GM21515 (cell line): ENCODE data around the gene PARD6B.
"Not testable (repeated sequence)": the region's sequence is repeated elsewhere in the genome, so short reads cannot be mapped to it uniquely, and the experiment has no call there.

Experiments
- ATAC-seq: cut with Tn5 transposase; IDR thresholded peaks from one replicate; pipeline ENCODE4 v1.9.1; 2021; ENCODE audit not compliant: unreplicated experiment

PARD6B gene

GRCh38 chr20:50771419-50772080, 40.2 kb downstream of the PARD6B start:
- not testable (repeated sequence) for ATAC-seq

GRCh38 chr20:50772420-50773185, 41.2 kb downstream of the PARD6B start:
- ATAC-seq = no peak

GRCh38 chr20:50774515-50774914, 43.1 kb downstream of the PARD6B start:
- ATAC-seq = no peak

DNA sequence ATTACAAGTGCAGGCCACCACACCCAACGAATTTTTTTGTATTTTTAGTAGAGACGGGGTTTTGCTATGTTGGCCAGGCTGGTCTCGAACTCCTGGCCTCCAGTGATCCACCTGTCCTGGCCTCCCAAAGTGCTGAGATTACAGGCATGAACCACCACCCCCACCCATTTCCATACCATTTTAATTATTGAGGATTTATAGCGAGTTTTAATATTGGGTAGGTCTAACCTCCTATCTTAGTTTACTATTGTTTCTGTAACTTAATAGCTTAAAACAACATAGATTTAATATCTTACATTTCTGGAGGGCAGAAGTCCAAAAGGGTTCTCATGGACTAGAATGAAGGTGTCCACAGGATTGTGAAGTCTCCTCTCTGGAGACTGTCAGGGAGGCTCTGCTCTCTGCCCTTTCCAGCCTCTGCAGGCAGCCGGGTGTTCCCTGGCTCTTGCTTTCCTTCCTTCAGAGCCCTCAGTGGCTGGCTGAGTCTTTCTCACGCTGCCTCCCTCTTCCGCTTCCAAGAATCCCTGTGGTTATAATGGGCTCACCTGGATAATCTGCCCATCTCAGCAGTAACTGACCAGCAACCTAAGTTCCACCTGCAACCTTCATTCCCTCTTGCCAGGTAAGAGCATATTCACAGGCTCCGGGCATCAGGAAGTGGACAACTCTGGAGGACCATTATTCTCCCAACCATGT, 44.9 kb downstream of the PARD6B start:
- no peak for ATAC-seq

GRCh38 chr20:50777373-50777772, 46.0 kb downstream of the PARD6B start:
- ATAC-seq = no peak

GRCh38 chr20:50778994-50779393, 47.6 kb downstream of the PARD6B start:
- ATAC-seq = not testable (repeated sequence)

DNA sequence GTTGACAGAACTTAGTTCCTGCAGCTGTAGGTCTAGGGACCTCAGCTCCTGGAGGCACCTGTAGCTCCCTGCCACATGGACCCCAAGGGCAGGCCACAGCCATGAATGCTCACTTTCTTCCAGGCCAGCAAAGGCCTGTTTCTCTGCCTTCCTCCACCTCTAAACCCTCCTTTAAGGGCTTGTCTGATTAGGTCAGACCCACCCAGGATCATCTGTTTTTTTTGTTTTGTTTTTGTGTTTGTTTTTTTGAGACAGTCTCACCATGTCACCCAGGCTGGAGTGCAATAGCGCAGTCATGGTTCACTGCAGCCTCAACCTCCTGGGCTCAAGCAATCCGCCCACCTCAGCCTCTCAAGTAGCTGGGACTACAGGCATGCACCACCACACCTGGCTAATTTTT, 52.0 kb downstream of the PARD6B start:
- ATAC-seq = no peak

GRCh38 chr20:50783903-50784302, 52.5 kb downstream of the PARD6B start:
- ATAC-seq = no peak

GRCh38 chr20:50784464-50784863, 53.1 kb downstream of the PARD6B start:
- no peak for ATAC-seq

DNA sequence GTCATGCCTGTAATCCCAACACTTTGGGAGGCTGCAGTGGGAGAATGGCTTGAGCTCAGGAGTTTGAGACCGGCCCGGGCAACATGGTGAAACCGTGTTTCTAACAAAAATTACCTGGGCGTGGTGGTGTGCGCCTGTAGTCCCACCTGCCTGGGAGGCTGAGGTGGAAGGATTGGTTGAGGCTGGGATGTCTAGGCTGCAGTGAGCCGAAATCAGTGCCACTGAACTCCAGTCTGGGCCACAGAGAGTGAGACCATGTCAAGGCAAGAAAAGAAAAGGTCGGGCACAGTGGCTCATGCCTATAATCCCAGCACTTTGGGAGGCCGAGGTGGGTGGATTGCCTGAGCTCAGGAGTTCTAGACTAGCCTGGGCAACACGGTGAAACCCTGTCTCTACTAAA, 55.3 kb downstream of the PARD6B start:
- no peak for ATAC-seq

GRCh38 chr20:50787181-50787580, 55.8 kb downstream of the PARD6B start:
- no peak for ATAC-seq

- ATAC-seq = no peak
These were observed 56.9 kb downstream of the PARD6B start for GRCh38 chr20:50788045-50788991.

DNA sequence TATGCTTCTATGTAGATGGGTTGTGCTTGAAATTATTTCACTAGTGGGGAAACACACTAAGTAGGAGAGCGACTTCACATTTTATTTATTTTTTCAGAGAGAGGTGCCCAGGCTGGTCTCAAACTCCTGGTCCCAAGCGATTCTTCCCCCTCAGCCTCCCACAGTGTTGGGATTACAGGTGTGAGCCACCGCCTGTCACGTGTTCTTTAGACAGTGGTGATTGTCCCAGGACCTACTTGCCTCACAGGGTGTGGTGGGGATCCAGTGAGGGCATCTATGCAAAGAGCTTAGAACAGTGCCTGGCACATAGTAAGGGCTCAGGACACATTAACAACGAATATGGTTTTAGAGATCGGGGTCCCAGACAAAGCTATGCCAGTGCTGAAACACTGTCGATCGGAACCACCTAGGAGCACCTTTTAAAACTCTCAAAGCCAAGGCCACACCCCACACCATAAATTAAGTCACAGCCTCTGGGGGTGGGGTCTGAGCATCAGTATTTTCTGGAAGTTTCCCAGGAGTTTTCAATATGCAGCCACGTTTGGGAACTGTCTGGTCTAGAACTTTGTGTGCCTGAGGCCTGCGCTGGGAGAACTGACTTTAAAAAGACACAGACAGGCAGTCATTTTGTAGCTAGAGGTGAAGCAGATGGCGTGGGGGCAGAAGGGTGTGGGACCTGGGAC, 58.7 kb downstream of the PARD6B start:
- no peak for ATAC-seq

- ATAC-seq = peak; percentile 52
These were observed 59.4 kb downstream of the PARD6B start for GRCh38 chr20:50790651-50791277.

DNA sequence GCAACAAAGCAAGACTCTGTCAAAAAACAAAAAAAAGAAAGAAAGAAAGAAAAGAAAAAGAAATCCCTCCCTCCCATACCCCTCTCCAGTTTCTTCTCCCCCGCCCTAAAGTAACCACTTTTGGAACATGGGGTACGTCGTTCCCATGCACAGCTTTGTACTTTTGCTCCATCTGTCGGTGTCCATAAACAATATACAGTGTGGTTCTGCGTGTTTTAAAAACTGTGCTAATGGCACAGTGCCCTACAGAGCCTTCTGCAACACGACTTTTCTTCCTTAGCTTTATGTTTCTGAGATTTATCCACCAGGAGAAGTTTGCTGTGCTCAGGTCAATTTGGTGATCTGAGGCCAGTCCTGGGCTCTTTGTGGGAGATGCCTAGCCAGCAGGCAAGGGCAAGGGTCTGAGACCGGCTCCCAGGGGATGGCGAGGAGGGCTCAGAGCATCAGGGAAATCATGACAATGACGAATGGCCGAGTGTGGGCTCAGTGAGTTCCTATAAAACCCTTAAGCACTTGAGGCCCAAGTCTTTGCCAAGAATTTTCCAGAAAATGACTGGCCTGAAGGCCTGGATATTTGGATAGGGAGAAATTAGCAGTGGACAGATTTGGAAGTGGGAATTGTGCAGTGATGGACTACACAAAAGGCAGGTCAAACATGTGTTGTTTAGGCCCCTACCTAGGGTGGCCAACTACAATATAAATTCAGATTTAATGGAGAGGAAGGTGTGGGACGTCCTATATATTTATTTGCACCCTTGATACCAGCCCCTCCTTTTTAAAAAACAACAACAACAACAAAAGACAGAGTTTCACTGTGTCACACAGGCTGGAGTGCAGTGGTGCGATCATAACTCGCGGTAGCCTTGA, 61.6 kb downstream of the PARD6B start:
- ATAC-seq = no peak

DNA sequence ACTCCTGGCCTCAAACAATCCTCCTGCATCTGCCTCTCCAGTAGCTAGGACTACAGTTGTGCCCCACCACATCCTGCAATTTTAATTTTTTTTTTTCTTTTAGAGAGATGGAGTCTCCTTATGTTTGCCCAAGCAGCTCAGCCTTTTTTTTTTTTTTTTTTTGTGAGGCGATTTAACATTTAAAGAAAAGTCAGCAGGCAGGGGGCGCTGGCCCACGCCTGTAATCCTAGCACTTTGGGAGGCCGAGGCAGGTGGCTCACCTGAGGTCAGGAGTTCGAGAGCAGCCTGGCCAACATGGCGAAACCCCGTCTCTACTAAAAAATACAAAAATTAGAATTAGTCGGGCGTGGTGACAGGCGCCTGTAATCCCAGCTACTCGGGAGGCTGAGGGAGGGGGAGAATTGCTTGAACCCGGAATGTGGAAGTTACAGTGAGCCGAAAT, 62.2 kb downstream of the PARD6B start:
- not testable (repeated sequence) for ATAC-seq

DNA sequence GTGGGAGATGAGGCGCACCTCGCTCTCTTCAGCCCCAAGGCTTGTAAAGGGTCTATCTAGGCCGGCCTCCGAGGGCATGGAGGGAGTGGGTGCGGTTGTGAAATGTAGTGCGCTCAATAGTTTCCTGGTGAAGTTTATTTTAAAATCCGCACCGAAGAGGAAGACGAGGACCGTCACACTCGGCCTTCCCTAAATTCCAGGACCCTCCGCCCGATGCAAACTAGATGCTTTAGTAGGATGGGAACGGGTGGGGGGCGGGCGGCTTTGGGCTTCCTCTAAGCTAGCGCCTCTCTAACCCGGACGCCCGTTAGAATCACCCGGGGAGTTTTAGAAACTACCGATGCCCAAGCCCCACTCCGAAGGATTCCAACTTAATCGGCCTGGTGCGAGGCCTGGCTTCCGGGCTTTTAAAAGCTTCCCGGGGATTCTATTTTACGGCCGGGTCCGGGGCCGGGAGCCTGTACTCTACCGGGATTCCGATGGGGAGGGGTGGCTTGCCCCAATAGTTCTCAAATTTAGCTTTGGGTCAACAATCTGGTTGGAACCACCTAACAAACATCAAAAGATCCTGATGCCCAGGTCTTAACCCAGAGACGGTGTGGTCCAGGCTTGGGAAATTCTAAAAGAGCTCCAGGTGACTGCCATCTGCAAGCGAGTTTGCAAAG, 62.9 kb downstream of the PARD6B start:
- peak; percentile 7 for ATAC-seq
